Lower leg skin (tissue), 4 donors: Measurements from ENCODE around the gene TUB. TPM values are rescaled to one million over a fixed set of nuclear protein-coding genes. Genes with fewer than 3 reads are reported as not detected.

ENCODE experiments used
- DNase-seq, 2 donors: peaks; one replicate each; pipeline ENCODE4 v3.0.0-alpha.2; 2019; ENCODE audit warnings: low spot score in 2 of 2
- H3K4me3 ChIP-seq: fragments of 200-600 bp; sonication (generic); 2 replicates; pipeline ENCODE4 v1.5.1; 2017; ENCODE audit warnings: mild to moderate bottlenecking, low read depth; ENCODE audit not compliant: poor library complexity, severe bottlenecking
- POLR2A ChIP-seq, 2 donors: fragments of 450-650 bp; IDR thresholded peaks; one replicate each; pipeline ENCODE4 v1.6.1; 2016 to 2017; ENCODE audit warnings: antibody characterized with exemption in 2 of 2, mild to moderate bottlenecking in 1 of 2, moderate library complexity in 1 of 2
- WGBS, 2 donors: methylation state at CpG; one replicate each; pipeline ENCODE4 v1.1.5; 2018; 5-methylcytosine and 5-hydroxymethylcytosine counted together
- intact Hi-C: fragments of 100-400 bp; cut with DNase I; formaldehyde crosslinking; loops from one replicate; pipeline ENCODE4 v1.15.0; 2023; ENCODE audit warnings: low total_unique reads
- total RNA-seq, 4 donors: library from RNA; depleted of rRNA; stranded (reverse); fragments of >200 nt; gene quantifications; one replicate each; pipeline ENCODE4 v1.1.0, GENCODE V29; 2016
- TF ChIP-seq, protein P1 (sequence below), 3 donors: fragments of 450-650 bp; IDR thresholded peaks; one replicate each; pipeline ENCODE4 v1.5.1; 2016; ENCODE audit warnings: antibody characterized with exemption in 3 of 3, mild to moderate bottlenecking in 3 of 3, moderate library complexity in 2 of 3

The TUB gene
- total RNA-seq, 4 donors from 2014 or later, result 1.2 to 4.8 (median 2.5) TPM

DNA sequence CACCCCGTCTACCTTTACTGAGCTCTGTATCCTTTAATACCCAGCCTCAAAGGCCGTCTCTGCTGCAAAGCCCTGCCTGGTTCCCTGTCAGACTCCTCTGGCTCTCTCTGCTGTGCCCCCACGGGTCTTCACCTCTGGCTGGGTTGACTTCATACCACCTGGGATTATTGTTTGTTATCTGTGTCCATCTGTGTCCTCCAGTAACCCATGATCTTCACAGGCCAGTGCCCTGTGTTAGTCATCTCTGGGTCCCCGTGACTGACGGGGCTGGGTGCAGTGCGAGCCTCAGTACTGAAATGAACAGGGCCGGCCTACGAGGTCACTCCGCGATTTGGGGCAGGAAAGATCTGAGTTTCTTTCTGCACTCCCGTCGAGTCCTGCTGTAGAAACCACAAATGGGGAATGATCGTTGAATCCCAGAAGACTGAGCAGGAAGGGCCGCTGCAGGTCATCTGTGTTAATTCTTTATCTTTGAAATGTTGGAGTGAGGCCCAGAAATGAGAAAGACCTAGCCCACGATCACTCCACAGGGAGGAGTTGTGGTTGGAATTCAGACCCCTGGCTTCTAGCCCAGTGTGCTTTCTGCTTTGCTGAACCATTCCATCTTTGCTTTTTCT, 12.3 kb upstream of the TUB start:
- peak; percentile 60 to 93 for DNase-seq

DNA sequence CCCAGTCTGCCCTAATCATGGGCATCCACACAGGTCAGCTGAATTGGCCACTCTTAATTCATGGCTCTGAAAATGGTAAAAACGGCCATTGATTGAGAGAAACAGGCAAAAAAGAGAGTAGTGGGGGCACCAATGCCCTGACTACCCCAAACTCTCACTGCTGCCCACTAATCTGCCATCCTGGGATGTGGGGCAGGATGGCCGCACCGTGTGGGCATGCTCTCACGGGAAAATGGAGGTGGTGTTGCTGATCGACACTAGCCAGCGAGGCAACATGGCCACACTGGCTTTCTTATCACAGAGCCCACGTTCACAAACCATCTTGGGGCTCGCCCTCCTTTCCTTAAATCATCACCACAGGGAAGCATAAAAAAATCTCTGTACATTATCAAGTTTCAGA, 11.2 kb upstream of the TUB start:
- 87 to 88% methylated on average over 8 of the region's 8 CpGs for WGBS, 2 donors
- peak in 1 of 2 donors; percentile 43 for DNase-seq
- no peak overlapping the region for H3K4me3 ChIP-seq
- intact Hi-C loops, result no loop called here
- TF ChIP-seq, protein P1, sequence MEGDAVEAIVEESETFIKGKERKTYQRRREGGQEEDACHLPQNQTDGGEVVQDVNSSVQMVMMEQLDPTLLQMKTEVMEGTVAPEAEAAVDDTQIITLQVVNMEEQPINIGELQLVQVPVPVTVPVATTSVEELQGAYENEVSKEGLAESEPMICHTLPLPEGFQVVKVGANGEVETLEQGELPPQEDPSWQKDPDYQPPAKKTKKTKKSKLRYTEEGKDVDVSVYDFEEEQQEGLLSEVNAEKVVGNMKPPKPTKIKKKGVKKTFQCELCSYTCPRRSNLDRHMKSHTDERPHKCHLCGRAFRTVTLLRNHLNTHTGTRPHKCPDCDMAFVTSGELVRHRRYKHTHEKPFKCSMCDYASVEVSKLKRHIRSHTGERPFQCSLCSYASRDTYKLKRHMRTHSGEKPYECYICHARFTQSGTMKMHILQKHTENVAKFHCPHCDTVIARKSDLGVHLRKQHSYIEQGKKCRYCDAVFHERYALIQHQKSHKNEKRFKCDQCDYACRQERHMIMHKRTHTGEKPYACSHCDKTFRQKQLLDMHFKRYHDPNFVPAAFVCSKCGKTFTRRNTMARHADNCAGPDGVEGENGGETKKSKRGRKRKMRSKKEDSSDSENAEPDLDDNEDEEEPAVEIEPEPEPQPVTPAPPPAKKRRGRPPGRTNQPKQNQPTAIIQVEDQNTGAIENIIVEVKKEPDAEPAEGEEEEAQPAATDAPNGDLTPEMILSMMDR (IDR thresholded peaks at IDR 0.05), result no peak
- no peak for TF ChIP-seq POLR2A (IDR thresholded peaks at IDR 0.05)

More for the DNA sequence above, 12.3 kb upstream of the TUB start:
- WGBS, 2 donors, result 37 to 62% methylated on average over 15 of the region's 15 CpGs
- intact Hi-C loops, result no loop called here
- TF ChIP-seq, protein P1 (IDR thresholded peaks at IDR 0.05), result no peak
- TF ChIP-seq POLR2A (IDR thresholded peaks at IDR 0.05), result no peak
- H3K4me3 ChIP-seq, result no peak overlapping the region

DNA sequence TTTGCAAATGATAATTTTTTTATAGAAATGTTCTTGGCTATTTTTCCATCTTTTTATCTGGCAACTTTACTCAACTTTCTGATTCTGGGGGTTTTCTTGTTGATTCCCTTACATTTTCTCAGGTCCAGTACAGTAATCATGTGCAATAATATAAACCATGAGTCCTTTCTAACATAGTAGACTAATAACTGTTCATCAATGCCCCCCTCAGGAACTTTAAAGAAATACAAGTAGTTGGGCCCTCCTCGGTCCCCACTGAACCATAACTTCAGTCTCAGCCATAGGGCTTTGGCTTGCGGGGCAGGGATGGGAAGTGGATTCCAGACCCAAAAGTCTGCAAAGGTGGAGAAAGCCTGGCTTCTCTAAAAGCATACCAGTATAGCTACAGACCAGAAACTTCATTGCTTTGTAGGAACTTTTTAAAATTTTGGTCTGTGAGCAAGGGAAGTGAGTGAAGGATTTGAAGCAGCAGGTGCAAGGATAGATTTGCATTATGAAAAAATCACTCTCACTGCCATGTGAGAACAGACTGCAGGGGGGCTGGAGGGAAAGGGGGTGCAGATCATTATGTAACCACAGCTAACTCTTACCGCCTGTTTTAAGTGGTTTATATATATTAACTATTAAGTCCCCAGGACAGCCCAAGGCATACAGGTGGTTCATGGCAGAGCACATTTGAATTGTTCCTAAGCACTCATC, 10.4 kb upstream of the TUB start:
- intact Hi-C loops, result no loop called here
- 34 to 38% methylated on average over 3 of the region's 3 CpGs for WGBS, 2 donors
- TF ChIP-seq, protein P1 (IDR thresholded peaks at IDR 0.05), result no peak
- no peak for TF ChIP-seq POLR2A (IDR thresholded peaks at IDR 0.05)
- peak in 1 of 2 donors; percentile 54 for DNase-seq
- no peak overlapping the region for H3K4me3 ChIP-seq

DNA sequence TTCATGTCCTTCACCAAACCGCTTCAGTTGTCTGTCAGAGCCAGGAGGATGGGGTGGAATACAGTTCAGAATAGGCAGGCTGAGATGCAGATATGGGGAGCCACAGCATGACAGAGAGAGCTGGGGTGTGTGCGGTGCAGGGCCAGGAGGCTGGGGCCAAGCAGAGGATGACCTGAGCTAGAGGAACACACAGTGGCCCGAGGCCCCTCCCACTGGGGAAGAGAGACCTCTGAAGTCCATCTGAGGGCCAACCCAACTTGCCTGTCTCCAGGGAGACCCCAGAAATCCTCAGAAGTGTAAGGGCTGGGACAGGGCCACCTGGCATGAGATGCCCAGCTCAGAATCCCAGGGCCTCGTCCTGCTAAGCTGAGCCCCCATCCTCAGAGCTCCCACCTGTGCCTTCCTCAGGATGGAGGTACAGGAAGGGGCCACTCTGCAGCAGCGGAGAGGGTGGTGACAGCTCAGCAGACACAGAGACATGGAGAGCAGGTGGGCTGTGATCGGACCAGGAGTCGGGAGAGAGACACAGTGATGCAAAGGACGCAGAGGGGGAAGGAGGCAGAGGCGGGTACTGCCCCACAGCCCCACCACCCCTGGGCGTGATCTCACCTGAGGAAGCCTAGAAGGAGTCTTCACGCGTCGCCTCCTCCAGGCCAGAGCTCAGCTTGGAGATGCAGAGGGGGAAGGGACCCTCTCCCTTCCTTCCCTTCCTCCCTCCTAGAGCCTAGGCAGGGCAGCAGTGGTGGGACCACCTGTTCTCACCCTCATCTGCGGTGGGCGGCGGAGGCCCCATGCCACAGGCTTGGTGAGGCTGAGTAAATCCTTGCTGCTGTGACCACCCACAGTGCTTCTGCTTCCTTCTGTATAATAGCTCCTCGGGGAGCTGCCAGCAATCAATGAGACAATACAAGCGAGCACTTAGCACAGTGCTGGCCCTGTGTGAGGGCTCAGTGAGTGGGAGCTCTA, 9.1 kb upstream of the TUB start:
- 71 to 81% methylated on average over 17 to 18 of the region's 18 CpGs for WGBS, 2 donors
- no peak overlapping the region for H3K4me3 ChIP-seq
- no peak for TF ChIP-seq POLR2A (IDR thresholded peaks at IDR 0.05)
- TF ChIP-seq, protein P1 (IDR thresholded peaks at IDR 0.05), result no peak
- no peak for DNase-seq
- intact Hi-C loops, result no loop called here

DNA sequence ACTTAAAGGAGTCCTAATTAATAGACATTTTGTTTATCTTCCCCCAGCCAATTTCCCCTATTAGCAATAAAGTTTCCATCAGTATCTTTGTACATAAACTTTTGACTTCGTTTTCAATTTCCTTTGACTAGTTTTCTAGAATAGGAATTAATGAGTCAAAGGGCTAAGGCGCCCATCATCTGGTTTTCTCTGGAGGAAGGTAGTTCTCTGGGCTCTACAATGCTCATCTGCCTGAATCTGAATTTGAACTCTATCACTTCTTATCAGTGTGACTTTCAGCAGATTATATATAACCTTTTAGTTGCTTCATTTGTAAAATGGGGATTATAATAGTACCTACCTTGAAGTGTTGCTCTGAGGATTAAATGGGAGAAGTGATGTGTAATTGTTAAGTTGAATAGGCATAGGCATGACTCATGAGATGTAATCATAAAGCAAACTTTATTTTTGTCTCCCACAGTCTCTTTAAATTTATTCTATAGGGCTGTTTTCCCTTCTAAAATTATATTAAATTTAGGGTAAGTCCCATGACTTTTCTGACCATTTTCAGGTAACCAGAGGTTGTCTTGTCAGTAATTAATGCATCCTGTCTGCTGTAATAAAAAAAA, 5.8 kb upstream of the TUB start:
- 67 to 70% methylated on average over 2 of the region's 2 CpGs for WGBS, 2 donors
- intact Hi-C loops, result no loop called here
- DNase-seq, result no peak
- no peak overlapping the region for H3K4me3 ChIP-seq
- TF ChIP-seq, protein P1 (IDR thresholded peaks at IDR 0.05), result no peak
- TF ChIP-seq POLR2A (IDR thresholded peaks at IDR 0.05), result no peak
